ENCODE measurements around the gene CYP1B1. TPM values are rescaled to one million over a fixed set of nuclear protein-coding genes. Genes with fewer than 3 reads are reported as not detected.

The CYP1B1 gene
- total and polyA plus RNA-seq, 2 of the 4 experiments (the other 2 are of a cell fraction) = 0.65 to 1.1 TPM

- TF ChIP-seq ELK1 (IDR thresholded peaks at IDR 0.05; ENCODE audit: borderline replicate concordance, low read depth, low read length) = no peak
Observed at GRCh38 chr2:38075507-38076151, at the start of gene CYP1B1 (continued).

- no peak overlapping the region for H3K23ac ChIP-seq (ENCODE audit: low read depth, low read length)
- peaks cover 8% of the 10 kb centered on the region for H3K9me3 ChIP-seq (ENCODE audit: control insufficient read depth, insufficient read depth, low read length)
- CTCF ChIA-PET = interaction anchor here (0.9 to 1.2 kb wide), 2 partner anchors 8 to 48 kb away, joined by 3 read pairs; no protein-coding TSS in a partner anchor
- H3K18ac ChIP-seq (ENCODE audit: low read depth, low read length) = no peak overlapping the region
- no peak overlapping the region for H3K4ac ChIP-seq (ENCODE audit: low read depth, low read length)
- no peak overlapping the region for H3K14ac ChIP-seq (replicated peaks; ENCODE audit: low read depth, low read length)
- intact Hi-C loops (cut with micrococcal nuclease) = no loop called here
- H4K20me1 ChIP-seq (ENCODE audit: insufficient read depth, low read length) = no peaks in the 10 kb centered on the region
- no peaks in the 10 kb centered on the region for H3K9me1 ChIP-seq (ENCODE audit: insufficient read depth, low read length)
- H3K27ac ChIP-seq (ENCODE audit: insufficient read depth, low read length) = no peak overlapping the region
- no peak overlapping the region for H2BK120ac ChIP-seq (ENCODE audit: low read depth, low read length)
- POLR2A ChIA-PET (ENCODE audit: unreplicated experiment) = no interaction called here
- no peak for DNase-seq
- no peaks in the 10 kb centered on the region for H3K79me1 ChIP-seq (ENCODE audit: low read depth in 1 of 2, low read length in 2 of 2)
- no peak overlapping the region for H4K5ac ChIP-seq (ENCODE audit: low read depth, low read length)
- H4K8ac ChIP-seq (ENCODE audit: low read depth in 2 of 2, low read length in 2 of 2) = no peak overlapping the region
- no peak overlapping the region for H3K4me2 ChIP-seq (ENCODE audit: low read depth, low read length)
- H3K27me3 ChIP-seq (ENCODE audit: control insufficient read depth, insufficient read depth, low read length) = peaks cover 12% of the 10 kb centered on the region; the same call in 1 of the 2 replicates
- no peak overlapping the region for H2AFZ ChIP-seq (replicated peaks; ENCODE audit: low read length, poor library complexity)
- dilution Hi-C loops (cut with HindIII; ENCODE audit: low sequenced_read_pairs, unreplicated experiment) = no loop called here
- H2BK15ac ChIP-seq (ENCODE audit: low read depth, low read length) = no peak overlapping the region
- no peak overlapping the region for H3K4me3 ChIP-seq (ENCODE audit: insufficient read depth, low read depth, low read length)
- no peaks in the 10 kb centered on the region for H3K36me3 ChIP-seq (ENCODE audit: control insufficient read depth, insufficient read depth, low read length)
- WGBS, 2 experiments (ENCODE audit: extremely low coverage in 2 of 2, insufficient read length in 1 of 2) = no CpG with 5 or more reads among the region's 5 CpGs
- no peak overlapping the region for H3K9ac ChIP-seq (ENCODE audit: low read depth, low read length)
- ATAC-seq (ENCODE audit: low read depth) = no peak
- H2BK5ac ChIP-seq (ENCODE audit: low read depth, low read length, poor library complexity, severe bottlenecking) = no peak overlapping the region
- no TSS peak for BruUV-seq (replicated peaks)
- H3K56ac ChIP-seq (ENCODE audit: extremely low read depth, insufficient read depth, low read length) = no peak overlapping the region
- H2AK9ac ChIP-seq (replicated peaks; ENCODE audit: low read depth, low read length, poor library complexity) = no peak overlapping the region
- in situ Hi-C loops (cut with MboI; ENCODE audit: low sequenced_read_pairs) = no loop called here
- no peak overlapping the region for H4K91ac ChIP-seq (ENCODE audit: insufficient read depth, low read depth, low read length)
- H2BK20ac ChIP-seq (ENCODE audit: low read depth, low read length) = no peak overlapping the region
- no peaks in the 10 kb centered on the region; the same call in 1 of the 2 replicates for H3K4me1 ChIP-seq (ENCODE audit: control insufficient read depth, insufficient read depth, low read length)
- H2AK5ac ChIP-seq (ENCODE audit: low read depth, low read length) = no peak overlapping the region
- no peak for TF ChIP-seq ELK1 (IDR thresholded peaks at IDR 0.05; ENCODE audit: borderline replicate concordance, low read depth, low read length)
- no peak for TF ChIP-seq FOS (IDR thresholded peaks at IDR 0.05; ENCODE audit: low read depth, low read length)
- TF ChIP-seq NFE2L2 (IDR thresholded peaks at IDR 0.05; ENCODE audit: low read depth, low read length) = no peak
- no peak for TF ChIP-seq CHD1 (IDR thresholded peaks at IDR 0.05; ENCODE audit: low read depth, low read length)
- TF ChIP-seq CEBPB (IDR thresholded peaks at IDR 0.05; ENCODE audit: low read depth, low read length) = no peak
- TF ChIP-seq MAZ (IDR thresholded peaks at IDR 0.05; ENCODE audit: borderline replicate concordance, low read depth, low read length) = no peak
- no peak for TF ChIP-seq MAFK (IDR thresholded peaks at IDR 0.05; ENCODE audit: low read depth, low read length)
- TF ChIP-seq CTCF (conservative IDR thresholded peaks at IDR 0.05; ENCODE audit: low read depth, low read length) = no peak
- TF ChIP-seq USF2 (IDR thresholded peaks at IDR 0.05; ENCODE audit: low read depth, low read length) = no peak
- TF ChIP-seq BHLHE40 (IDR thresholded peaks at IDR 0.05; ENCODE audit: low read depth, low read length) = no peak
- TF ChIP-seq POLR2A (IDR thresholded peaks at IDR 0.05; ENCODE audit: low read depth, low read length) = no peak
Observed at GRCh38 chr2:38125007-38125406, 49.1 kb upstream of the CYP1B1 start.

Data from IMR-90 (cell line).